NOMO-1 treated with dmso at 0.1 percent for 144 hours (cell line): ENCODE data around the gene SPRYD3.

Experiments used
- DNase-seq: peaks from one replicate; lab custom pipeline; 2025; ENCODE audit not compliant: unreplicated experiment; lab: John Stamatoyannopoulos, UW

Gene SPRYD3

GRCh38 chr12:53082637-53083175 is 3.5 kb upstream of the SPRYD3 start:
- DNase-seq = no peak

- no peak for DNase-seq
Measured at GRCh38 chr12:53078425-53079225, 565 bp downstream of the SPRYD3 start.

GRCh38 chr12:53077030-53077429 is 2.2 kb downstream of the SPRYD3 start:
- no peak for DNase-seq

GRCh38 chr12:53076461-53076860 is 2.7 kb downstream of the SPRYD3 start:
- no peak for DNase-seq

- DNase-seq = no peak
Measured at GRCh38 chr12:53074999-53075370, 4.2 kb downstream of the SPRYD3 start.

GRCh38 chr12:53074283-53074998 is 4.7 kb downstream of the SPRYD3 start:
- DNase-seq = no peak

GRCh38 chr12:53073881-53074280 is 5.3 kb downstream of the SPRYD3 start:
- DNase-seq = no peak

- DNase-seq = no peak
Measured at GRCh38 chr12:53071591-53072551, 7.3 kb downstream of the SPRYD3 start.

- no peak for DNase-seq
Measured at GRCh38 chr12:53070877-53071492, 8.2 kb downstream of the SPRYD3 start.

- DNase-seq = no peak
Measured at GRCh38 chr12:53069621-53070410, 9.4 kb downstream of the SPRYD3 start.

- DNase-seq = no peak
Measured at GRCh38 chr12:53068811-53069585, 10.2 kb downstream of the SPRYD3 start.

- DNase-seq = no peak
Measured at GRCh38 chr12:53067993-53068770, 11.0 kb downstream of the SPRYD3 start.

- no peak for DNase-seq
Measured at GRCh38 chr12:53067074-53067992, 11.9 kb downstream of the SPRYD3 start.

- no peak for DNase-seq
Measured at GRCh38 chr12:53065975-53066931, 12.9 kb downstream of the SPRYD3 start.

- DNase-seq = no peak
Measured at GRCh38 chr12:53065470-53065869, 13.7 kb downstream of the SPRYD3 start.
